ENCODE data around the gene HMCES. TPM values are rescaled to one million over a fixed set of nuclear protein-coding genes. Genes with fewer than 3 reads are reported as not detected.

The HMCES gene
- polyA plus RNA-seq, 1 experiment: 27.2 TPM

GRCh38 chr3:129256270-129256669 is 22.4 kb upstream of the HMCES start:
- CTCF ChIA-PET: interaction anchor here (0.6 to 1.3 kb wide), 2 partner anchors 204 to 286 kb away, joined by 4 read pairs; no protein-coding TSS in a partner anchor
- POLR2A ChIA-PET: no interaction called here
- TF ChIP-seq CTCF (IDR thresholded peaks at IDR 0.05; ENCODE audit: insufficient read depth, low read depth, low read length): no peak
- Histone ChIP-seq H3K36me3 (ENCODE audit: control insufficient read depth, insufficient read depth, low read length) (peaks cover 66% of the 10 kb centered on the region), H3K27me3 (ENCODE audit: control insufficient read depth, insufficient read depth, low read length) (no peaks in the 10 kb centered on the region), H3K4me3 (ENCODE audit: low read depth, low read length) (no peak overlapping the region)
- no peak for DNase-seq (ENCODE audit: low read depth)

DNA sequence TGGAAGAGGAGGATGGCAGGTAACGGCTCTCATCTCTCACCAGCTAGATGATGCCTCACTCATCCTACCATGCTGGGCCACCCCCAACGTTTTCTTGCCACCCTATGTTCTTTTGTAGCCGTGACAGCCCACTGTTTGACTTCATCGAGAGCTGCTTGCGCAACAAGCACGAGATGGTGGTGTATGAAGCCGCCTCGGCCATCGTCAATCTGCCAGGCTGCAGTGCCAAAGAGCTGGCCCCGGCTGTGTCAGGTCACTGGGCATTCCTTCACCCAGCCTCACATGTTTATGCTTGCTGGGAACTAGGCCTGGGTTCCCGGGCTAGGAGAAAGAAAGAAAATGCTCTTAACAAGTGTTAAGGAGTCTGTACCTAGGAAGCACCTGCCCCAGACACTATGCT is 21.1 kb upstream of the HMCES start:
- POLR2A ChIA-PET: no interaction called here
- Histone ChIP-seq H3K4me3 (ENCODE audit: low read depth, low read length) (no peak overlapping the region), H3K27me3 (ENCODE audit: control insufficient read depth, insufficient read depth, low read length) (no peaks in the 10 kb centered on the region), H3K36me3 (ENCODE audit: control insufficient read depth, insufficient read depth, low read length) (peaks cover 66% of the 10 kb centered on the region)
- DNase-seq (ENCODE audit: low read depth): no peak
- no peak for TF ChIP-seq CTCF (IDR thresholded peaks at IDR 0.05; ENCODE audit: insufficient read depth, low read depth, low read length)
- CTCF ChIA-PET: interaction anchor here (0.6 kb wide), 1 partner anchor 8 kb away, joined by 4 read pairs; no protein-coding TSS in a partner anchor

DNA sequence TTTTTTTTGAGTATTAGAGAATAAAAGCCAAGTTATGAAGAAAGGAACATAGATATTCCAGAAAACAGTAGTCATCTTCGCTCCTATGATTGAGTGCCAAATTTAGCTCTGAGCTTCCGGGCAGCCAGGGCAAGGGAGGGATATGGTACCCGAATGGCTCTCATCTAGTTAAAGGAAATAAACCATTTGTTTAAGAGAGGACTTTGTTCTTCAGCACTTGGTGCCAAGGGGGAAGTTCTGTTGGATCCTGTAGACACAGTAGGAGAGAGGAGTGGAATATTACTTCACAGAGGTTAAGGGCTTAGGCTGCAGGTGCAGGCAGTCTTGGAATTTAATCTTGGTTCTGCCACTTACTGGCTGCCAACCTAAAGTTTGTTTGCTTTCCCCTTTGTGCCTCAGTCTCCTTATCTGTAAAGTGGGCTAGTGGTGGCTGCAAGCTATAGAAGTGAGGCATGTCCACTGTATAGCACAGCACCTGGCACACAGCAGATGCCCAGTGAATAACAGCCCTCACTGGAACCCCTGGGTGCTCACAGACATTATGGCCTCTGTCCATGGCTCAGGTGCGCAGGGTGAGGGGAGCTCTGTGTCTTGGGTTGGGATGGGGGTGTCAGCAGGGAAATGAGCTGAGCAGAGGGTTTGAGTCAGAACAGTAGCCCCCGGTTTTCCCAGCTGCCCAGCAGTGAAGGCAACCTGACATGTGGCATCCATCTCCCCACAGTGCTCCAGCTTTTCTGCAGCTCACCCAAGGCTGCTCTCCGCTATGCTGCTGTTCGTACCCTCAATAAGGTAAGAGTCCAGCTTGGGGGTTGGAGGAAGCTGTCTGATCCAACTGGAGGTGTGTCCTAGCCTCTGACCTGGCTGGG is 18.8 kb upstream of the HMCES start:
- ChIA-PET CTCF (interaction anchor here (0.6 to 2.0 kb wide), 3 partner anchors 14 to 56 kb away, joined by 3 to 6 read pairs (median 4); a partner anchor contains a TSS), POLR2A (interaction anchor here (0.5 kb wide), 1 partner anchor 35 kb away, joined by 6 read pairs; no protein-coding TSS in a partner anchor)
- Histone ChIP-seq H3K27me3 (ENCODE audit: control insufficient read depth, insufficient read depth, low read length) (no peaks in the 10 kb centered on the region), H3K4me3 (ENCODE audit: low read depth, low read length) (no peak overlapping the region), H3K36me3 (ENCODE audit: control insufficient read depth, insufficient read depth, low read length) (peaks cover 63% of the 10 kb centered on the region)
- no peak for DNase-seq (ENCODE audit: low read depth)
- TF ChIP-seq CTCF (IDR thresholded peaks at IDR 0.05; ENCODE audit: insufficient read depth, low read depth, low read length): no peak

- Histone ChIP-seq H3K4me3 (ENCODE audit: low read depth, low read length) (no peak overlapping the region), H3K36me3 (ENCODE audit: control insufficient read depth, insufficient read depth, low read length) (peaks cover 65% of the 10 kb centered on the region), H3K27me3 (ENCODE audit: control insufficient read depth, insufficient read depth, low read length) (no peaks in the 10 kb centered on the region)
- ChIA-PET POLR2A (interaction anchor here (0.5 to 0.9 kb wide), 2 partner anchors 11 to 35 kb away, joined by 3 to 6 read pairs; partner anchors contain the start of gene COPG1), CTCF (interaction anchor here (0.6 to 2.0 kb wide), 4 partner anchors 15 to 290 kb away, joined by 3 to 6 read pairs (median 4); a partner anchor contains a TSS)
- DNase-seq (ENCODE audit: low read depth): no peak
- no peak for TF ChIP-seq CTCF (IDR thresholded peaks at IDR 0.05; ENCODE audit: insufficient read depth, low read depth, low read length)
Observed at GRCh38 chr3:129260606-129261005, 18.1 kb upstream of the HMCES start.

GRCh38 chr3:129261894-129262293 is 16.8 kb upstream of the HMCES start:
- no peak for DNase-seq (ENCODE audit: low read depth)
- H3K36me3 ChIP-seq (ENCODE audit: control insufficient read depth, insufficient read depth, low read length): peaks cover 58% of the 10 kb centered on the region
- TF ChIP-seq CTCF (IDR thresholded peaks at IDR 0.05; ENCODE audit: insufficient read depth, low read depth, low read length): no peak
- no peaks in the 10 kb centered on the region for H3K27me3 ChIP-seq (ENCODE audit: control insufficient read depth, insufficient read depth, low read length)
- CTCF ChIA-PET: interaction anchor here (1.2 to 2.0 kb wide), 2 partner anchors 54 to 292 kb away, joined by 5 to 6 read pairs; a partner anchor contains a TSS
- H3K4me3 ChIP-seq (ENCODE audit: low read depth, low read length): no peak overlapping the region
- POLR2A ChIA-PET: no interaction called here

Data from BJ (cell line).